ENCODE measurements around the gene RPTOR.

RPTOR gene

GRCh38 chr17:80918731-80919130 is 374.1 kb downstream of the RPTOR start:
- TF ChIP-seq ZNF70 (CRISPR knock-in tag; IDR thresholded peaks at IDR 0.05) (no peak), PATZ1 (CRISPR knock-in tag; IDR thresholded peaks at IDR 0.05; ENCODE audit: borderline replicate concordance) (no peak), POU6F1 (CRISPR knock-in tag; IDR thresholded peaks at IDR 0.05; ENCODE audit: borderline replicate concordance, low read depth) (no peak), ZFP3 (CRISPR knock-in tag; IDR thresholded peaks at IDR 0.05) (no peak), CSRNP3 (CRISPR knock-in tag; IDR thresholded peaks at IDR 0.05) (no peak), TSHZ2 (CRISPR knock-in tag; IDR thresholded peaks at IDR 0.05) (no peak), ZNF8 (CRISPR knock-in tag; IDR thresholded peaks at IDR 0.05) (no peak), ZC3H10 (CRISPR knock-in tag; IDR thresholded peaks at IDR 0.05) (no peak), PPARA (CRISPR knock-in tag; IDR thresholded peaks at IDR 0.05; ENCODE audit: borderline replicate concordance) (no peak), GLIS3 (CRISPR knock-in tag; IDR thresholded peaks at IDR 0.05) (no peak), CREB5 (CRISPR knock-in tag; IDR thresholded peaks at IDR 0.05; ENCODE audit: low read depth) (no peak), ISL1 (CRISPR knock-in tag; IDR thresholded peaks at IDR 0.05) (no peak), ZNF565 (CRISPR knock-in tag; conservative IDR thresholded peaks at IDR 0.05; ENCODE audit: low read depth) (no peak), BACH2 (CRISPR knock-in tag; IDR thresholded peaks at IDR 0.05; ENCODE audit: borderline replicate concordance) (no peak), ESRRG (CRISPR knock-in tag; IDR thresholded peaks at IDR 0.05) (no peak), ARNTL (CRISPR knock-in tag; IDR thresholded peaks at IDR 0.05; ENCODE audit: borderline replicate concordance, low read depth) (no peak), RARB (CRISPR knock-in tag; IDR thresholded peaks at IDR 0.05) (no peak)
- ATAC-seq: no peak

- ATAC-seq: no peak
- TF ChIP-seq ZNF8 (CRISPR knock-in tag; IDR thresholded peaks at IDR 0.05): no peak
- TF ChIP-seq TSHZ2 (CRISPR knock-in tag; IDR thresholded peaks at IDR 0.05): no peak
- no peak for TF ChIP-seq TCF4 (CRISPR knock-in tag; IDR thresholded peaks at IDR 0.05; ENCODE audit: borderline replicate concordance)
- TF ChIP-seq ZNF70 (CRISPR knock-in tag; IDR thresholded peaks at IDR 0.05): no peak
- TF ChIP-seq CSDC2 (CRISPR knock-in tag; IDR thresholded peaks at IDR 0.05): no peak
- TF ChIP-seq PATZ1 (CRISPR knock-in tag; IDR thresholded peaks at IDR 0.05; ENCODE audit: borderline replicate concordance): no peak
- TF ChIP-seq BACH2 (CRISPR knock-in tag; IDR thresholded peaks at IDR 0.05; ENCODE audit: borderline replicate concordance): no peak
- no peak for TF ChIP-seq ARNTL (CRISPR knock-in tag; IDR thresholded peaks at IDR 0.05; ENCODE audit: borderline replicate concordance, low read depth)
- TF ChIP-seq RARB (CRISPR knock-in tag; IDR thresholded peaks at IDR 0.05): no peak
- no peak for TF ChIP-seq ESRRG (CRISPR knock-in tag; IDR thresholded peaks at IDR 0.05)
- TF ChIP-seq GLIS3 (CRISPR knock-in tag; IDR thresholded peaks at IDR 0.05): no peak
- TF ChIP-seq TOX (CRISPR knock-in tag; IDR thresholded peaks at IDR 0.05; ENCODE audit: borderline replicate concordance): no peak
- TF ChIP-seq CREB5 (CRISPR knock-in tag; IDR thresholded peaks at IDR 0.05; ENCODE audit: low read depth): no peak
- TF ChIP-seq OSR1 (CRISPR knock-in tag; IDR thresholded peaks at IDR 0.05): no peak
- no peak for TF ChIP-seq ZNF565 (CRISPR knock-in tag; conservative IDR thresholded peaks at IDR 0.05; ENCODE audit: low read depth)
Measured at GRCh38 chr17:80919331-80920311, 375.0 kb downstream of the RPTOR start.

Data from SK-N-SH treated with all-trans-retinoic acid at 6 μM for 48 hours (cell line).